HEK293T (cell line): ENCODE data around the gene WDR82.

Source experiments
- CTBP1 ChIP-seq: fragments of 450-650 bp; IDR thresholded peaks from 2 replicates; pipeline ENCODE4 v1.6.1; 2016; ENCODE audit warnings: borderline replicate concordance
- ELF4 ChIP-seq: fragments of 450-650 bp; IDR thresholded peaks from 2 replicates; pipeline ENCODE4 v1.6.1; 2017; ENCODE audit warnings: antibody characterized with exemption
- SP1 ChIP-seq: fragments of 450-650 bp; IDR thresholded peaks from 2 replicates; pipeline ENCODE4 v1.6.1; 2017
- TARDBP ChIP-seq: fragments of 450-650 bp; IDR thresholded peaks from 2 replicates; pipeline ENCODE4 v1.6.1; 2016
- TF ChIP-seq, protein P1 (sequence below): fragments of 450-650 bp; IDR thresholded peaks from 2 replicates; pipeline ENCODE4 v1.6.1; 2016

- TF ChIP-seq SP1 (no peak), ELF4 (no peak), CTBP1 (no peak), TARDBP (no peak)
- TF ChIP-seq, protein P1, sequence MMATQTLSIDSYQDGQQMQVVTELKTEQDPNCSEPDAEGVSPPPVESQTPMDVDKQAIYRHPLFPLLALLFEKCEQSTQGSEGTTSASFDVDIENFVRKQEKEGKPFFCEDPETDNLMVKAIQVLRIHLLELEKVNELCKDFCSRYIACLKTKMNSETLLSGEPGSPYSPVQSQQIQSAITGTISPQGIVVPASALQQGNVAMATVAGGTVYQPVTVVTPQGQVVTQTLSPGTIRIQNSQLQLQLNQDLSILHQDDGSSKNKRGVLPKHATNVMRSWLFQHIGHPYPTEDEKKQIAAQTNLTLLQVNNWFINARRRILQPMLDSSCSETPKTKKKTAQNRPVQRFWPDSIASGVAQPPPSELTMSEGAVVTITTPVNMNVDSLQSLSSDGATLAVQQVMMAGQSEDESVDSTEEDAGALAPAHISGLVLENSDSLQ: no peak
These were observed 36.0 kb upstream of the WDR82 start for GRCh38 chr3:52314489-52314888.
